KG1 (cell line): ENCODE data around the gene OR56B4.

Experiments used
- DNase-seq: peaks from one replicate; lab custom pipeline; 2025; lab: John Stamatoyannopoulos, UW

Gene OR56B4

GRCh38 chr11:6152126-6152525 is 44.6 kb downstream of the OR56B4 start:
- DNase-seq: no peak

GRCh38 chr11:6156628-6157359 is 49.3 kb downstream of the OR56B4 start:
- DNase-seq: no peak
